Brain microvascular endothelial cell (primary cell): ENCODE data around the gene EIF4G1.

Experiments
- DNase-seq: peaks from one replicate; pipeline ENCODE4 v3.0.0-alpha.2; 2020
- H3K27ac ChIP-seq: fragments of 250-450 bp; sonication (Bioruptor Pico); 2 replicates; pipeline ENCODE4 v1.5.1; 2020; ENCODE audit warnings: mild to moderate bottlenecking, moderate library complexity
- H3K27me3 ChIP-seq: fragments of 250-450 bp; sonication (Bioruptor Pico); replicated peaks from 2 replicates; pipeline ENCODE4 v1.5.1; 2020; ENCODE audit warnings: mild to moderate bottlenecking
- H3K36me3 ChIP-seq: fragments of 250-450 bp; sonication (Bioruptor Pico); replicated peaks from 2 replicates; pipeline ENCODE4 v1.5.1; 2020; ENCODE audit warnings: mild to moderate bottlenecking
- H3K4me3 ChIP-seq: 2 replicates; pipeline ENCODE4 v1.5.1; 2011; ENCODE audit warnings: low read depth, mild to moderate bottlenecking, control low read depth, low read length, moderate library complexity
- CTCF ChIP-seq: IDR thresholded peaks from 2 replicates; pipeline ENCODE4 v1.5.1; 2011; ENCODE audit warnings: low read depth, mild to moderate bottlenecking, moderate library complexity, low read length, control low read depth, inconsistent platforms; ENCODE audit errors: missing control alignments
- in situ Hi-C: cut with HindIII; loops from 2 replicates; pipeline ENCODE4 v1.10.0; 2017; ENCODE audit warnings: low sequenced_read_pairs, low pct_ligation_motif_present

Gene EIF4G1

GRCh38 chr3:184291044-184291737 is 23.2 kb upstream of the EIF4G1 start:
- Histone ChIP-seq H3K4me3 (no peak overlapping the region), H3K36me3 (no peaks in the 10 kb centered on the region), H3K27me3 (no peaks in the 10 kb centered on the region), H3K27ac (no peak overlapping the region)
- no peak for DNase-seq
- no peak for TF ChIP-seq CTCF
- in situ Hi-C loops, result no loop called here

- DNase-seq, result no peak
- no peak for TF ChIP-seq CTCF
- Histone ChIP-seq H3K4me3 (no peak overlapping the region), H3K27me3 (no peaks in the 10 kb centered on the region), H3K27ac (no peak overlapping the region), H3K36me3 (no peaks in the 10 kb centered on the region)
- in situ Hi-C loops, result no loop called here
These were observed 22.5 kb upstream of the EIF4G1 start for GRCh38 chr3:184291738-184292445.

DNA sequence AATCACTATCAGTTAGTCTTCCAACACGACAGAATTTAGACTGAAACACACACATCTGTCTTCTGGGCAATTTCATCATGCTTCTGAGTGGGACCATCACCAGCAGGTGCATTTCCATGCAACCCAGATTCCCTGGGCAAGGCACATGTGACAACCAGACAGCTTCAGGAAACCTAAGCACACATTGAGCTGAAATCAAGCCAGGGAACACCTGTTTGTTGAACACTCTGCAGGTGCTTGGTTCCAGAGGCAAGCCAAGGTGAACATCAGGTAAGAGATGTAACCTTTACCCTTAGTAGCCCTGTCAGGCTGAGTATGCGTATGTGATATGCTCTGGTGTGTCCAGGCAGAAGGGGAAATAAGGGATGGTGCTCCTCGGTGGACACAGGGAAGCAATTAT is 18.6 kb upstream of the EIF4G1 start:
- H3K27me3 ChIP-seq, result no peaks in the 10 kb centered on the region
- H3K36me3 ChIP-seq, result peaks cover 3% of the 10 kb centered on the region
- no peak overlapping the region for H3K27ac ChIP-seq
- TF ChIP-seq CTCF, result no peak
- H3K4me3 ChIP-seq, result no peak overlapping the region
- no peak for DNase-seq
- in situ Hi-C loops, result no loop called here

- no peak for DNase-seq
- in situ Hi-C loops, result no loop called here
- H3K4me3 ChIP-seq, result no peak overlapping the region
- H3K27me3 ChIP-seq, result no peaks in the 10 kb centered on the region
- H3K36me3 ChIP-seq, result peaks cover 10% of the 10 kb centered on the region
- no peak overlapping the region for H3K27ac ChIP-seq
- TF ChIP-seq CTCF, result no peak
These were observed 17.8 kb upstream of the EIF4G1 start for GRCh38 chr3:184296616-184297015.

DNA sequence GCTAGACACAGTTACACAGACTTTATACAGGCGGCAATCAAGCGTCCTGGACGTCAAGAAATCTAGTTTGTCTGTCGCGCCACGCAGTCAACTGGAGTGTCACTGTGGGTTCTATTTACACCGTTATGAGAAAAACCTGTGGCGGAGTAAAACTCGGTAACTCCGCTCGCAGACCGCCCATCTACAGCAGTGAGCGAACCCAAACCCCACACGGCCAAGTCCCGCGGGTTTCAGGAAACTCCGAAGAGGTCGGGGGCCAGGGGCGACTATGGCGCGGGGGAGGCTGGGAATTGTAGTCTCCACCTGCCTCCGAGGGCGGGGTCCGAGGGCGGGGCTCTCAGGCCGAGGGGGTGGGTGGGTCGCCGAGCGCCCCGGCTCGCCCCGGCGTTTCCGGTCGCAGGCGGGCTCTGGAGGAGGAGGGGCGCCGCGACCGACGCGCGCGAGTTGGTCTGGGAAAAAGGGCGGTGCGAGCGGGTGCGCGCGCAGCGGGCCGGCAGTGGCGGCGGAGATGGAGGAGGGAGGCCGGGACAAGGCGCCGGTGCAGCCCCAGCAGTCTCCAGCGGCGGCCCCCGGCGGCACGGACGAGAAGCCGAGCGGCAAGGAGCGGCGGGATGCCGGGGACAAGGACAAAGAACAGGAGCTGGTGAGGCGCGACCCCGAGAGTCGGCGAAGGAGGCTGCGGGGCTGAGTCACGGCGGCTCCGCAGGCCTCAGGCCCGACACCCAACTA is 15.5 kb upstream of the EIF4G1 start, which contains the start of gene PSMD2:
TSS of gene PSMD2 (plus strand) at position 483 of the 729 bp plus-strand sequence. CDS start at position 509, 26 bp downstream.
- peaks cover 33% of the 10 kb centered on the region for H3K36me3 ChIP-seq
- peak; percentile 96 for DNase-seq
- TF ChIP-seq CTCF, result no peak
- no peaks in the 10 kb centered on the region for H3K27me3 ChIP-seq
- peak within 1 kb of the TSS; percentile 78 for H3K27ac ChIP-seq
- H3K4me3 ChIP-seq, result peak within 1 kb of the TSS; percentile 97
- in situ Hi-C loops, result no loop called here
